ENCODE results near the gene CCDC120. TPM values are rescaled to one million over a fixed set of nuclear protein-coding genes. Genes with fewer than 3 reads are reported as not detected.

Gene CCDC120, protein sequence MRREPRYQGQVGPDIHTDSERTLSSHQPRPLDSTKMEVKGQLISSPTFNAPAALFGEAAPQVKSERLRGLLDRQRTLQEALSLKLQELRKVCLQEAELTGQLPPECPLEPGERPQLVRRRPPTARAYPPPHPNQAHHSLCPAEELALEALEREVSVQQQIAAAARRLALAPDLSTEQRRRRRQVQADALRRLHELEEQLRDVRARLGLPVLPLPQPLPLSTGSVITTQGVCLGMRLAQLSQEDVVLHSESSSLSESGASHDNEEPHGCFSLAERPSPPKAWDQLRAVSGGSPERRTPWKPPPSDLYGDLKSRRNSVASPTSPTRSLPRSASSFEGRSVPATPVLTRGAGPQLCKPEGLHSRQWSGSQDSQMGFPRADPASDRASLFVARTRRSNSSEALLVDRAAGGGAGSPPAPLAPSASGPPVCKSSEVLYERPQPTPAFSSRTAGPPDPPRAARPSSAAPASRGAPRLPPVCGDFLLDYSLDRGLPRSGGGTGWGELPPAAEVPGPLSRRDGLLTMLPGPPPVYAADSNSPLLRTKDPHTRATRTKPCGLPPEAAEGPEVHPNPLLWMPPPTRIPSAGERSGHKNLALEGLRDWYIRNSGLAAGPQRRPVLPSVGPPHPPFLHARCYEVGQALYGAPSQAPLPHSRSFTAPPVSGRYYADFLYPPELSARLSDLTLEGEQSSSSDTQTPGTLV
- 5.3 TPM for polyA plus RNA-seq (2013, experiment 1 of 2)
- polyA plus RNA-seq (2013, experiment 2 of 2) = 5.6 TPM

DNA sequence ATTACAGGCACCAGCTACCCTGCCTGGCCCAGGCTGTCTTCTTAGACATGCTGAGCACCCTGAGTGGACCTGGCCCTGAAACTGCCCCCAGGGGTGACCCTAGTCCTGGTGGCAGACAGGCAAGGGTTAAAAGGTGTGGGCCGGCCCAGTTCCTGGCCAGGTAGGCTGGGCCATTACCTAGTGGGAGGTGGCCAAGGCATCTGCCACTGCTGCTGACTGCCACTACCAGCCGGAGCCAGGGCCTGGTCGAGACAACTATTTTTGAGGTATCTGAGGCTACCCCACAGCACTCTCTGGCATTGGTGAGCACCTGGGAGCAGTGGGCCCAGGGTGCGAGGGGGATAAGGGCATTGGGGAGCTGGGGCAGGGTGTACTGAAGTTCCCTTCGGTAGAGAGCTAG is at the start of gene CCDC120:
Gene CCDC120, plus strand, starts transcription at position 206 of the 400 bp plus-strand sequence. CDS start 3,043 bp downstream, outside the sequence.
- no peak within 1 kb of the TSS for H2BK12ac ChIP-seq (ENCODE audit: low read length)
- peaks cover 0 to 11% of the 10 kb centered on the region in 2 donors for H3K9me3 ChIP-seq (replicated peaks in 1 of 2; ENCODE audit: control insufficient read depth in 2 of 2, insufficient read depth in 1 of 2, low read depth in 1 of 2, low read length in 2 of 2)
- H3K4me3 ChIP-seq (ENCODE audit: low read length in 2 of 2) = no peak within 1 kb of the TSS
- H3K18ac ChIP-seq (ENCODE audit: low read length) = no peak within 1 kb of the TSS
- H3K4me2 ChIP-seq (ENCODE audit: insufficient read depth, low read length, poor library complexity, severe bottlenecking) = no peak within 1 kb of the TSS
- no peak within 1 kb of the TSS for H2BK120ac ChIP-seq (ENCODE audit: low read depth, low read length)
- no peak within 1 kb of the TSS for H4K8ac ChIP-seq (ENCODE audit: low read depth, low read length)
- DNase-seq (ENCODE audit: low spot score) = no peak
- H3K4me1 ChIP-seq (ENCODE audit: control insufficient read depth in 2 of 2, insufficient read depth in 1 of 2, low read depth in 1 of 2, low read length in 2 of 2) = no peaks in the 10 kb centered on the region
- WGBS, 2 donors (ENCODE audit: extremely low coverage in 2 of 2, insufficient read length in 2 of 2, insufficient replicate concordance in 1 of 2) = no CpG with 5 or more reads among the region's 5 CpGs
- no peak within 1 kb of the TSS for H2BK5ac ChIP-seq (ENCODE audit: low read length)
- no peak within 1 kb of the TSS for H3K23ac ChIP-seq (ENCODE audit: low read depth, low read length, poor library complexity)
- H3K4ac ChIP-seq (ENCODE audit: low read length) = no peak within 1 kb of the TSS
- no peak within 1 kb of the TSS for H3K27ac ChIP-seq (replicated peaks; ENCODE audit: low read length)
- H3K14ac ChIP-seq (ENCODE audit: low read length) = no peak within 1 kb of the TSS
- no peak within 1 kb of the TSS for H2BK15ac ChIP-seq (ENCODE audit: low read length)
- no peak within 1 kb of the TSS for H3K9ac ChIP-seq (ENCODE audit: low read depth, low read length, poor library complexity)
- no peak within 1 kb of the TSS for H4K91ac ChIP-seq (ENCODE audit: low read depth, low read length, poor library complexity)
- H3K79me1 ChIP-seq (ENCODE audit: low read depth, low read length) = no peaks in the 10 kb centered on the region
- no peak within 1 kb of the TSS for H2AK5ac ChIP-seq (ENCODE audit: low read depth, low read length)
- H2AFZ ChIP-seq (ENCODE audit: low read length) = no peak within 1 kb of the TSS
- no peaks in the 10 kb centered on the region for H3K27me3 ChIP-seq (ENCODE audit: control insufficient read depth in 3 of 3, insufficient read depth in 3 of 3, low read depth in 1 of 3, low read length in 3 of 3)
- no peaks in the 10 kb centered on the region for H3K36me3 ChIP-seq (replicated peaks in 1 of 2; ENCODE audit: control insufficient read depth in 2 of 2, insufficient read depth in 2 of 2, low read length in 2 of 2)

DNA sequence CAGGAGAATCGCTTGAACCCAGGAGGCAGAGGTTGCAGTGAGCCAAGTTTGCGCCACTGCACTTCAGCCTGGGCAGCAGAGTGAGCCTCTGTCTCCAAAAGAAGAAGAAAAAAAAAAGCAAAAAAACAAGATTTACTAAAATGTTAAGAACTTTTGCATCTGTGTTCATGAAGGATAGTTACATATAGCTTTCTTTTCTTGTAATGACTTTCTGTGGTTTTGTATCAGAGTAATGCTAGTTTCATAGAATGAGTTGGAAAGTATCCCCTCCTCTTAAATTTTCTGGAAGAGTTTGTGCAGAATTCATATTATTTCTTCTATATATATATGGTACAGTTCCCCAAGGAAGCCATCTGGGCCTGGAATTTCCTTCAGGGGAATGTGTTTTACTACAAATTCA is 39.7 kb upstream of the CCDC120 start:
- Histone ChIP-seq H4K8ac (ENCODE audit: low read depth, low read length) (no peak overlapping the region), H3K4me1 (ENCODE audit: control insufficient read depth in 2 of 2, insufficient read depth in 1 of 2, low read depth in 1 of 2, low read length in 2 of 2) (no peaks in the 10 kb centered on the region), H3K79me1 (ENCODE audit: low read depth, low read length) (no peaks in the 10 kb centered on the region), H2BK15ac (ENCODE audit: low read length) (no peak overlapping the region), H2BK120ac (ENCODE audit: low read depth, low read length) (no peak overlapping the region), H3K9me3 (replicated peaks in 1 of 2; ENCODE audit: control insufficient read depth in 2 of 2, insufficient read depth in 1 of 2, low read depth in 1 of 2, low read length in 2 of 2) (no peaks in the 10 kb centered on the region), H4K91ac (ENCODE audit: low read depth, low read length, poor library complexity) (no peak overlapping the region), H3K36me3 (replicated peaks in 1 of 2; ENCODE audit: control insufficient read depth in 2 of 2, insufficient read depth in 2 of 2, low read length in 2 of 2) (no peaks in the 10 kb centered on the region), H2AFZ (ENCODE audit: low read length) (no peak overlapping the region), H3K18ac (ENCODE audit: low read length) (no peak overlapping the region), H3K14ac (ENCODE audit: low read length) (no peak overlapping the region), H3K9ac (ENCODE audit: low read depth, low read length, poor library complexity) (no peak overlapping the region), H3K27me3 (ENCODE audit: control insufficient read depth in 3 of 3, insufficient read depth in 3 of 3, low read depth in 1 of 3, low read length in 3 of 3) (no peaks in the 10 kb centered on the region), H3K4me2 (ENCODE audit: insufficient read depth, low read length, poor library complexity, severe bottlenecking) (no peak overlapping the region), H2BK12ac (ENCODE audit: low read length) (no peak overlapping the region), H2BK5ac (ENCODE audit: low read length) (no peak overlapping the region), H3K4ac (ENCODE audit: low read length) (no peak overlapping the region), H2AK5ac (ENCODE audit: low read depth, low read length) (no peak overlapping the region), H3K23ac (ENCODE audit: low read depth, low read length, poor library complexity) (no peak overlapping the region), H3K4me3 (ENCODE audit: low read length in 2 of 2) (no peak overlapping the region), H3K27ac (replicated peaks; ENCODE audit: low read length) (no peak overlapping the region)
- WGBS, 2 donors (ENCODE audit: extremely low coverage in 2 of 2, insufficient read length in 2 of 2, insufficient replicate concordance in 1 of 2) = no CpG with 5 or more reads among the region's 2 CpGs
- DNase-seq (ENCODE audit: low spot score) = no peak

DNA sequence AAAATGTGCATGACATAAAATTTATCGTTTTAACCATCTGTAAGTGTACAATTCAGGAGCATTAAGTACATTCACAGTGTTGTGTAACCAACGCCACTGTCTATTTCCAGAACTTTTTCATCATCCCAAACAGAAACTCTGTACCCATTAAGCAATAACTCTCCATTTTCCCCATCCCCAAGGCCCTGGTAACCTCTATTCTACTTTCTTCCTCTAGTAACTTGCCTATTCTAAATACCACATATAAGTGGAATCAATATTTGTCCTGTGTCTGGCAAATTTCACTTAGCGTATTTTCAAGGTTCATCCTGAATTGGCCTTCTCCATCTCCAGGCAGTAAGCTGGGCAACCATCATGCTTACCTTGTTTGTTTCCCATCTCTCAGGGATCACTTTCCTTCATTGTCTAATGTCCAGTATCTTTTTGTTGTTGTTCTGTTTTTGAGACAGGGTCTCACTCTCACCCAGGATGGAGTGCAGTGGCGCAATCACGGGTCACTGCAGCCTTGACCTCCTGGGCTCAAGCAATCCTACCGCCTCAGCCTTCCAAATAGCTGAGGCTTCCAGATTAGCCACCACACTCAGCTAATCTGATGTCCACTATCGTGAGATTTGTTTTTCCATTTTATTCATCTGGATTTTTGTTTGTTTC is 39.1 kb upstream of the CCDC120 start:
- DNase-seq (ENCODE audit: low spot score) = no peak
- Histone ChIP-seq H3K36me3 (replicated peaks in 1 of 2; ENCODE audit: control insufficient read depth in 2 of 2, insufficient read depth in 2 of 2, low read length in 2 of 2) (no peaks in the 10 kb centered on the region), H4K91ac (ENCODE audit: low read depth, low read length, poor library complexity) (no peak overlapping the region), H3K27ac (replicated peaks; ENCODE audit: low read length) (no peak overlapping the region), H3K4me1 (ENCODE audit: control insufficient read depth in 2 of 2, insufficient read depth in 1 of 2, low read depth in 1 of 2, low read length in 2 of 2) (no peaks in the 10 kb centered on the region), H3K4me2 (ENCODE audit: insufficient read depth, low read length, poor library complexity, severe bottlenecking) (no peak overlapping the region), H2BK5ac (ENCODE audit: low read length) (no peak overlapping the region), H3K9ac (ENCODE audit: low read depth, low read length, poor library complexity) (no peak overlapping the region), H3K79me1 (ENCODE audit: low read depth, low read length) (no peaks in the 10 kb centered on the region), H2BK12ac (ENCODE audit: low read length) (no peak overlapping the region), H3K18ac (ENCODE audit: low read length) (no peak overlapping the region), H3K27me3 (ENCODE audit: control insufficient read depth in 3 of 3, insufficient read depth in 3 of 3, low read depth in 1 of 3, low read length in 3 of 3) (no peaks in the 10 kb centered on the region), H3K4me3 (ENCODE audit: low read length in 2 of 2) (no peak overlapping the region), H3K14ac (ENCODE audit: low read length) (no peak overlapping the region), H3K23ac (ENCODE audit: low read depth, low read length, poor library complexity) (no peak overlapping the region), H4K8ac (ENCODE audit: low read depth, low read length) (no peak overlapping the region), H2AFZ (ENCODE audit: low read length) (no peak overlapping the region), H3K4ac (ENCODE audit: low read length) (no peak overlapping the region), H3K9me3 (replicated peaks in 1 of 2; ENCODE audit: control insufficient read depth in 2 of 2, insufficient read depth in 1 of 2, low read depth in 1 of 2, low read length in 2 of 2) (no peaks in the 10 kb centered on the region), H2BK120ac (ENCODE audit: low read depth, low read length) (no peak overlapping the region), H2AK5ac (ENCODE audit: low read depth, low read length) (no peak overlapping the region), H2BK15ac (ENCODE audit: low read length) (no peak overlapping the region)
- WGBS, 2 donors (ENCODE audit: extremely low coverage in 2 of 2, insufficient read length in 2 of 2, insufficient replicate concordance in 1 of 2) = no CpG with 5 or more reads among the region's 7 CpGs

DNA sequence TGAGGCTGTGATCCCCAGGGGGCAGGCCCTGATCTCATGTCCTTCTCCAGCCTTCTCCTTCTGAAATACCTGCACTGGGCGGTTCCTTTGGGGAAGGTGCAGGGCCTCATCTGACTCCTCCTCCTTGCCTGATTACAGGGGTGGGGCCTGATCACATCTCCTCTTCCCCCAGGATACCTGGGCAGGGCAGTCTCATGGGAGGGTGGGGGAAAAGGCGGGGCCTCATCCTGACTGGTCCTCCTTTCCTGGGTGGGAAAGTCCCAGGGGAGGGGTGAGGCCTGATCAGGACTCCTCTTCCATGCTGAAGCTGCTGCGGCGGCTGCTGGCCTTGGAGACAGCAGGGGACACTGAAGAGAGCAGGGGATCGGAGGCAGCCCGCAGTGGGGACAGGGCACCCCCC is 28.9 kb upstream of the CCDC120 start:
- H4K8ac ChIP-seq (ENCODE audit: low read depth, low read length) = no peak overlapping the region
- DNase-seq (ENCODE audit: low spot score) = no peak
- H3K18ac ChIP-seq (ENCODE audit: low read length) = no peak overlapping the region
- no CpG with 5 or more reads among the region's 6 CpGs for WGBS, 2 donors (ENCODE audit: extremely low coverage in 2 of 2, insufficient read length in 2 of 2, insufficient replicate concordance in 1 of 2)
- H3K4ac ChIP-seq (ENCODE audit: low read length) = no peak overlapping the region
- H2BK15ac ChIP-seq (ENCODE audit: low read length) = no peak overlapping the region
- H3K4me3 ChIP-seq (ENCODE audit: low read length in 2 of 2) = no peak overlapping the region
- no peaks in the 10 kb centered on the region for H3K4me1 ChIP-seq (ENCODE audit: control insufficient read depth in 2 of 2, insufficient read depth in 1 of 2, low read depth in 1 of 2, low read length in 2 of 2)
- no peaks in the 10 kb centered on the region for H3K79me1 ChIP-seq (ENCODE audit: low read depth, low read length)
- no peak overlapping the region for H4K91ac ChIP-seq (ENCODE audit: low read depth, low read length, poor library complexity)
- H3K9me3 ChIP-seq (replicated peaks in 1 of 2; ENCODE audit: control insufficient read depth in 2 of 2, insufficient read depth in 1 of 2, low read depth in 1 of 2, low read length in 2 of 2) = no peaks in the 10 kb centered on the region
- H3K36me3 ChIP-seq (replicated peaks in 1 of 2; ENCODE audit: control insufficient read depth in 2 of 2, insufficient read depth in 2 of 2, low read length in 2 of 2) = peaks cover 13 to 39% of the 10 kb centered on the region in 2 donors
- no peak overlapping the region for H2AFZ ChIP-seq (ENCODE audit: low read length)
- H3K23ac ChIP-seq (ENCODE audit: low read depth, low read length, poor library complexity) = no peak overlapping the region
- no peak overlapping the region for H2AK5ac ChIP-seq (ENCODE audit: low read depth, low read length)
- no peak overlapping the region for H3K27ac ChIP-seq (replicated peaks; ENCODE audit: low read length)
- no peak overlapping the region for H3K9ac ChIP-seq (ENCODE audit: low read depth, low read length, poor library complexity)
- no peak overlapping the region for H2BK5ac ChIP-seq (ENCODE audit: low read length)
- no peaks in the 10 kb centered on the region for H3K27me3 ChIP-seq (ENCODE audit: control insufficient read depth in 3 of 3, insufficient read depth in 3 of 3, low read depth in 1 of 3, low read length in 3 of 3)
- no peak overlapping the region for H2BK120ac ChIP-seq (ENCODE audit: low read depth, low read length)
- no peak overlapping the region for H3K4me2 ChIP-seq (ENCODE audit: insufficient read depth, low read length, poor library complexity, severe bottlenecking)
- no peak overlapping the region for H2BK12ac ChIP-seq (ENCODE audit: low read length)
- no peak overlapping the region for H3K14ac ChIP-seq (ENCODE audit: low read length)
